ENCODE results near the gene ECHDC3.
"Not testable (repeated sequence)": the region's sequence is repeated elsewhere in the genome, so short reads cannot be mapped to it uniquely, and the experiment has no call there.

Gene ECHDC3

GRCh38 chr10:11716686-11717085 is 25.5 kb upstream of the ECHDC3 start:
- DNase-seq (ENCODE audit: low read depth), result no peak

- DNase-seq (ENCODE audit: low read depth), result no peak
Observed at GRCh38 chr10:11719496-11720259, 22.5 kb upstream of the ECHDC3 start.

- DNase-seq (ENCODE audit: low read depth), result no peak
Observed at GRCh38 chr10:11720260-11720741, 21.9 kb upstream of the ECHDC3 start.

GRCh38 chr10:11721806-11722205 is 20.4 kb upstream of the ECHDC3 start:
- DNase-seq (ENCODE audit: low read depth), result no peak

GRCh38 chr10:11723359-11723758 is 18.8 kb upstream of the ECHDC3 start:
- no peak for DNase-seq (ENCODE audit: low read depth)

- DNase-seq (ENCODE audit: low read depth), result peak; percentile 21
Observed at GRCh38 chr10:11724938-11725776, 17.0 kb upstream of the ECHDC3 start.

- no peak for DNase-seq (ENCODE audit: low read depth)
Observed at GRCh38 chr10:11725912-11726311, 16.3 kb upstream of the ECHDC3 start.

GRCh38 chr10:11727563-11727962 is 14.6 kb upstream of the ECHDC3 start:
- DNase-seq (ENCODE audit: low read depth), result no peak

- no peak for DNase-seq (ENCODE audit: low read depth)
Observed at GRCh38 chr10:11728353-11728752, 13.8 kb upstream of the ECHDC3 start.

- no peak for DNase-seq (ENCODE audit: low read depth)
Observed at GRCh38 chr10:11729790-11730315, 12.3 kb upstream of the ECHDC3 start.

- DNase-seq (ENCODE audit: low read depth), result no peak
Observed at GRCh38 chr10:11730779-11731178, 11.4 kb upstream of the ECHDC3 start.

- DNase-seq (ENCODE audit: low read depth), result not testable (repeated sequence)
Observed at GRCh38 chr10:11736767-11737166, 5.4 kb upstream of the ECHDC3 start.

- not testable (repeated sequence) for DNase-seq (ENCODE audit: low read depth)
Observed at GRCh38 chr10:11737258-11738032, 4.7 kb upstream of the ECHDC3 start.

- DNase-seq (ENCODE audit: low read depth), result no peak
Observed at GRCh38 chr10:11740907-11741306, 1.3 kb upstream of the ECHDC3 start.

GRCh38 chr10:11741608-11742007 is 574 bp upstream of the ECHDC3 start:
- DNase-seq (ENCODE audit: low read depth), result no peak

- DNase-seq (ENCODE audit: low read depth), result no peak
Observed at GRCh38 chr10:11742779-11743298, 657 bp downstream of the ECHDC3 start.

- no peak for DNase-seq (ENCODE audit: low read depth)
Observed at GRCh38 chr10:11743461-11744338, 1.5 kb downstream of the ECHDC3 start.

GRCh38 chr10:11745045-11745444 is 2.9 kb downstream of the ECHDC3 start:
- DNase-seq (ENCODE audit: low read depth), result no peak

GRCh38 chr10:11746883-11747539 is 4.8 kb downstream of the ECHDC3 start:
- no peak for DNase-seq (ENCODE audit: low read depth)

- no peak for DNase-seq (ENCODE audit: low read depth)
Observed at GRCh38 chr10:11748866-11749265, 6.7 kb downstream of the ECHDC3 start.
